A204.1 (cell line): ENCODE results near the gene CARD19.

Experiments used
- FAIRE-seq: peaks from 2 replicates; lab custom pipeline; 2012; peaks lifted over from hg19 to GRCh38; lab: Jason Lieb, UNC

The CARD19 gene, protein sequence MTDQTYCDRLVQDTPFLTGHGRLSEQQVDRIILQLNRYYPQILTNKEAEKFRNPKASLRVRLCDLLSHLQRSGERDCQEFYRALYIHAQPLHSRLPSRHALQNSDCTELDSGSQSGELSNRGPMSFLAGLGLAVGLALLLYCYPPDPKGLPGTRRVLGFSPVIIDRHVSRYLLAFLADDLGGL

DNA sequence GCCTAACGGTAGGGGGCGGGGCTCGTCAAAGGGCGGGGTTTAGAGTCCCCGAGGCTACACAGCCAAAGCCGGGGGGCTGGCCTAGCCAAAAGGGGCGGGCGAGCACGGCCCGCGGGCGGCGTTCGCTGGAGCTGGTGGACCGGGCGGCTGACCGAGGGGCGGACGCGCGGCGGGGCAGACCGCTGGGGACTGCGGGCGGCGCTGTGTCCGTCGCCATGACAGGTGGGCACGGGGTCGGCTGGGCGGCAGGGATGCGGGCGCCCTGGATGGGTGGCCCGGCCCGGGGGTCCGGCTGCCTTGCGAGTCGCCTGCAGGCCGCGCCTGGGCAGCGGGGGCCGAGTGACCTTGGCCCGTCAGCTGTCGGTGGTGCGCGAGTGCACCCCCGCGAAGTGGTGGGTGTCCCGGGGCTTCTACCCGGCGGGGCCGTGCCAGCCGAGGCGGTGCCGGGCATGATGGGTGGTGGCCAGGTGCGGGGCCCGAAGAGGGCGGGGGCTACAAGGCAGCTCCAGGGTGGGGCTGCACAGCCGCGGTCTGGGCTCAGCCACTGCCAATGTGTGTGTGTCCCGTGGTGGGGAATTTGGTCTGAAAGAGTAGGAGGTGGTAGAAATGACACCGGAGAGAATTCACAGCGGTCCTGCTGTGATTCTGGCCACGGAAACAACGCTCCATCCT lies at the start of gene CARD19:
Gene CARD19, plus strand, starts transcription at position 87 of the 672 bp plus-strand sequence. Its CDS starts 129 bp downstream, at position 216.
- no peak for FAIRE-seq

DNA sequence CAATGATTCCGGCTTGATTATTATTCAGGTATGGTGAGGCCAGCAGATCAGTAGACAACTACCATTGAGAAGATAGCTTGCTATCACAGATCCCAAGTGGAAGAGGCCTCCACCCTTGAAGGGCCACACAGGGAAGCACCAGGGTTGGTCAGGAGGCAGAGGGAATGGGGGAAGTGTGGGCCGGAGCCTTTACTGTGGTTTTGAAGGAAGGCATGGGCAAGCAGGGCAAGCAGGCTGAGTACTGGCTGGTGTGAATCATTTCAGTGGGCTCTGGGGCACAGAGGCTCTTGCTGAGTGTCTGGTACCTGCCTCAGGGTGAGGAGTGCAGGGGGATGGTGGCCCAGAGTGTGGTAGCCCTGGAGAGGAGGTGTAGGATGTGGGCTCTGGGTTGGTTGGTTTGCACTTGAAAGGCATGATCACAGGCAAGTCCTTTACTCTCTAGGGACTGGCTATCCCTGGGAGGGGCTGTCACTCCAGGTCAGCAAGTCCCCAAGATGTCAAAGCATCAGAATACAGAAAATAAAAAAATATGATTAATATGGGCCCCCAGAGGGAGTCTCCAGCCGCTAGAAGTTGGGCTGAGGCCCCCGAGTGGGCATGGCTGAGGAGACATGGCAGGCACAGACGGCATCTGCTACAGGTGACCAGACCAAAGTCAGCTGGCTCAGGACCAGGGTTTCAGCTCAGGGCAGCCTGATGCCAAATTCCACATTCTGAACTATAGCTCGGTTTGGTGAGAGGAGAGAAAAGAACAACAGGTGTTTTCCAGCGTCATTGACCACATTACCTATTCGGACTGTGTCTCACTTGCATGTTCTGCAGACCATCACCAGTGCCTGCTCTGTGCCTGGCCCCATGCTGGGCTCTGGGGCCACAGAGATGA lies 47.2 kb upstream of the CARD19 start:
- FAIRE-seq = no peak

DNA sequence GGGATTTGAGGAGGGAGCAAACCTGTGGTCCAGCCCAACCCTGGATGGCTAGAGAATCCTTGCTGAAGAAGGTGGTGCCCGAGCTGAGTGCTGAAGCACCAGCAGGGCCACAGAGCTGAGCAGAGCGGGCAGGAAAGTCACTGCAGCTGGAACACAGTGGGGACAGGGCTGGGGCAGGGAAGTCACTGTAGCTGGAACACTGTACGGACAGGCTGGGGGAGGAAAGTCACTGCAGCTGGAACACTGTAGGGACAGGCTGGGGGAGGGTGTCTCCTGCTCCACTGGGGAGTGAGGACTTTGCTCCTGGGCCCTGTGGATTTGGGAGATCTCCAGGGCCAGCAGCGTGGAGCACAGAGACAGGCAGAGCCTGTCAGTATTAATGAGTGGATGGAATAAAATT lies 46.5 kb upstream of the CARD19 start:
- no peak for FAIRE-seq

DNA sequence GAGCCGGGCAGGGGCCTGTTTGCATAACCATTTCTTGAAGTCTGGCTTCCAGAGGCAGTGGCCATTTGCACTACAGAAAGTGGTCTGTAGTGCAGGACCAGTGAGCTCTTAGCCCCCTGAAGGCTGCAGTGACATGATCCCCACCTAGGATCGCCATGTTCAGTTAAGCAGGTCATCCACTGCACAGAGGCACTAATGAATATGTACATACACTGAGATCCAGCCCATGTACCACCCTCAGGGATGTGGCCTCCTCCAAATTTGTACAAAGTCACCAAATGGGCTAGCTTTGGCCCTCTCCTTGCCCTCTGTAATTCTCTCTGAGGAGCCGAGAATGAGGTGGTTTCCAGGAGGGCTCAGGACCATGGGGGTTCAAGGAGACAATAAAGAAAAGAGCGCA lies 45.8 kb upstream of the CARD19 start:
- no peak for FAIRE-seq

DNA sequence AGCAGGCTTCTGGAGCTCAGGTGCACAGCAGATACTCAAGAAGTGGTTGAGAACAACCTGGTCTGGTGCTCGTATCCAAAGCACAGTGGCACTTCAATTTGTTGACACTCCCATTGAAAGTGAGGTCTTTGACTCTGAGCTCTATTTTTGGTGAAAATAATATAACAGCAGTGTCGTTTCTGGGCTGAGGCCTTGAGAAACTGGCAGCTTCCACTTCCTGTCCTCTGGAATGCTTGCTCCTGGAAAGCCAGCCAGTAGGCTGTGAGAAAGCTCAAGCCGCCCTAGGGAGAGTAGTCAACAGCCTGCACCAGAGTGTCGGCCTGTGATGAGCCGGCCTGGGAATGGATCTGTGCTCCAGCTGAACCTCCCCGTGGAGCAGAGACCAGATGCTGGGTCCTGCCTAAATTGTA lies 44.3 kb upstream of the CARD19 start:
- no peak for FAIRE-seq

DNA sequence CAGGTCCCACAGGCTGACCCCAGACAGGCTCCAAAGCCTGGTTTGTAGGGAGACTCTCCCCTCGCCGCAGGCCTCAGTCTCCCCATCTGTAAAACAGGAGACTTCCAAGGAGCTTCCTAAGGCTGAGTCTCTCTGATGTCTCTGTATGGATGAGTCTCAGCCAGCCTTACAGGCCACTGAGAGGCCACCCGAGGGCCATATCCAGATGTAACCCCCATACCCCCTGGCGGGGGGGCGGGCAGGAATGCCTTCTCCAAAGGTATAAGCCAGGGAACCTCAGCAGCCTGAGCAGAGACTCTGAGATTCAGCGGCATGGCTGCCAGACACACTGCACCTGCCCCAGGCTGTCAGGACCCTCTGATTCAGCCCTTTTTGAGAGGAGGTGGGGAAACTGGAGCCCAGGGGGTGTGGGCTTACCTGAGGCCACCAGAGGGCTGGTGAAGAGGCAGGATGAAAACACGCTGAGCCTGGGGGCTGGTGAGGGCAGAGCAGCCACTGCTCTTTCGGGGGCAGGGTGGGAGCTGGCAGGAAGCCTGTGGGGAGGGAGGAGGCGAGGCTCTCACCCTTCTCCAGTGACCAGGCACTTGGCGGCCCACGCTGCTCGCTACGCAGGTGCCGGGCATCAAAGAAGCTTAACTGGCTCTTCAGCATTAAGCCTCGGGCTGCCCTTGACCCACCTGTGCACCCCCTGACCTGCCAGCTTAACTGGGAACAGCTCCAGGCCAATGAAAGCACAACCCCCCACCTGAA lies 43.1 kb upstream of the CARD19 start:
- FAIRE-seq = no peak

DNA sequence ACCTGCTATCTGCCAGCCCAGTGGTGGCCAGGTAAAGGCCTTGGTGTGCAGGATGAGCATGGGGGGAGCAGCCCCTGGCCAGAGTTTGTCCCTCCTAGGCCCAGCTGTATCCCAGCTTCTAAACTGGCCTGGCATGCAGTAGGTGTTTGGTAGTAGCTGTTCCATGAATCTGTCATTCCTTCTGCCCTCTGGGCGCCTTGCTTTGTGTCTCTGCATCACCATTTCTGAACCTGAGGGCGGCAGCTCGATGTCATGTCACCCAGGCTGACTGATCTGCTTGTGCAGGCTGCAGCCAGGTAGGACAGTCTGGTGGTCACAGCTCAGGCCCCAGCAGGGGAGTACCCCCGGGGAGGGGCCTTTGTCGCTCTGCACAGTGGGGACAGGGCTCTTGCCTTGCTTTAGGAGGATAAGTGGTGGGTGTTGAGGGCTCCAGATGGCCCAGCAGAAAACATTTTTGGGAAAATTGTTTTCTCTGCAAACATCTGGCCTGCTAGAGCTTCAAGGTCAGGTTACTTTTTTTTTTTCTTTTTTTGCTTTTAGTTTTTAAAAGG lies 42.2 kb upstream of the CARD19 start:
- no peak for FAIRE-seq

DNA sequence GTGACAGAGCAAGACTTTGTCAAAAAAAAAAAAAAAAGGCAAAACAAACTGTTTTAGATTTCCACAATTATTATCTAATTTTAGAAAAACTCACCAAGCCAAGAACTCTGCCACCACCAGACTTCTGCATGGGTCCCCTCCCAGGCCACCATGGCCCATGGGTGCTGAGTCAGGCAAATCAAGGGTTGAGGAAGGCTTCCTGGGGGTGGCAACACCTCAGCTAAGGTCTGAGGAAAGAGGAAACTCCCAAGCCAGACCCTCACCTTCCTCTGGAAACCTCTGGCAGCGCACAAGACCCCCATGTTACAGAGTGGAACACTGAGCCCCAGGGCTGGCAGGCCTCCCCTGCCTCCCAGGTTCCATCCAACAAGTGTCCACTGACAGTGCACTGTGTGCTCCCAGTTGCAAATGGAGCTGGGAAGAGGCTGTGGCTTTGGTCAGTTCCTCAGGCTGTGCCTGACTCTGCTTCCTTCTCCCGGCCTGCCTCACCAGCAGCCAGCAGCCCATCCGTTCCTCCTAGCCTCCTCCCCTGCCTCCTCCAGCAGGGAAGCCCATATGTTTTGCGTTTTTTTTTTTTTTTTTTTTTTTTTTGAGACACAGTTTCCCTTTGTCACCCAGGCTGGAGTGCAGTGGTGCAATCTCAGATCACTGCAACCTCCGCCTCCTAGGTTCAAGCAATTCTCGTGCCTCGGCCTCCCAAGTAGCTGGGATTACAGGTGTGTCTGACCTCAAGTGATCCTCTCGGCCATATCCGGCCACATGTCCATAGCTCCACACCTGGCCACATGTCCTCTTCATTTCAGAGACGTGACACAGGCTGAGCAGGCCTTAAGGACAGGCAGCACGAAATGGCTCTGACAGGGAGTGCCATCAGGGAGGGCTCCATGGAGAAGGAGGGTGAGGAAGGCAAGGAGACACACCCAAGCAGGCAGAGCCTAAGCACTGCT lies 41.0 kb upstream of the CARD19 start:
- no peak for FAIRE-seq

DNA sequence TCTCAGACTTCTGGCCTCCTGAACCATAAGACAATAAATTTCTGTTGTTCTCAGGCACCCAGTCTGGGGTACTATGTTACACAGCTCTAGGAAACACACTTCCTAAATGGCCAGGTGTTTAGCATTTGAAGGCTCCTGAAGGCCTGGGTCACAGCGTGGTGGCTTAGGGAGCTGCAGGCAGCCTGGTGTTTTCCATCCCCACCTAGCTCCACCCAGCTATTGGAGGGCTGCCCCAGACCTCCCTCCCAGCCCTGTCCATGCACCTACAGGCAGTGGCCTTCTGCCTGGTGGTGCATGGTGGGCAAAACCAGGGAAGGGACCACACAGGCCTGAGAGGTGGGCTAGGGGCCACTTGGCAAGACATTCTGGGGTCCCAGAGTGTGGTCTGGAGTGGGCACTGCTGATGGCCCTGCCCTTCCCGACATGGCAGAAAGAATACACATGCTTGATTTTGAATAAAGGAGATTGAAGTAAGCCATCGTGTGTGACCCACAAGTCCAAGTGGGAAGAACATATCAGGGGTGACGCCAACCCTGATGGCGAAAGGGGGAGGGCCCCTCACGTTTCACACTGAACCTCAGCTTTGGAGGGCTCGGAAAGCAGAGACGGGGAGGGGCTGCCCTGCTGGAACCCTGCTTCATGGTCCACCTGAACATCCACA lies 38.8 kb upstream of the CARD19 start:
- FAIRE-seq = no peak

DNA sequence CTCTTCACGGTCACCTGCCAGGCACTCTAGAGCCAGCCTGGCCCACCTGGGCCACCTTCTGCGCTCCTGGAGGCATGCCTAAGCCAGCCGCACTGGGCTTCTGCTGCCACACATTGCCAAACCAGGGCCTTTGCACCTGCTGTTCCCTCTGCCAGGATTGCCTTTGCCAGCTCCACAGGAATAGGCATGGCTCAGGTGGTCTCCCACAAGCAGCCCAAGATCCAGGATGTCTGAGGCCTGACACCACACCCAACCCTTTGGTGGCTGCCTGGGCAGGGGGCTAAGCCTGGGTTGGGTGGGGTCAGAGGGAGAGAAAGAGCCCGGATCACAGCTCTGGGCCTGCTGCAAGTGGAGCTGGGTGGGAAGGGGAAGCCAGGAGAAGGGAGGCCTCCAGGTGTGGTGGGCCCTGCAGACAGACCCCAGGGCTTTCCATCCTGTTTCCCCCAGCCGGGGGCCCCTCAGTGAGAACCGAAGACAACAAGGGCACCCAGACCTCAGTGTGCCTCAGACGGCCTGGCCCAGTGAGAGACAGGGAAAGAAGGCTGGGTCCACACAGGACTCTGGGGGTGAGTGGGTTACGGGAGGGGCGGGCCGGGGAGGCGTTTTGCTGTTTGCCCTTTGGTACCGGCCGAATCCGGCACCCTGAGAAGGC lies 38.2 kb upstream of the CARD19 start:
- no peak for FAIRE-seq

DNA sequence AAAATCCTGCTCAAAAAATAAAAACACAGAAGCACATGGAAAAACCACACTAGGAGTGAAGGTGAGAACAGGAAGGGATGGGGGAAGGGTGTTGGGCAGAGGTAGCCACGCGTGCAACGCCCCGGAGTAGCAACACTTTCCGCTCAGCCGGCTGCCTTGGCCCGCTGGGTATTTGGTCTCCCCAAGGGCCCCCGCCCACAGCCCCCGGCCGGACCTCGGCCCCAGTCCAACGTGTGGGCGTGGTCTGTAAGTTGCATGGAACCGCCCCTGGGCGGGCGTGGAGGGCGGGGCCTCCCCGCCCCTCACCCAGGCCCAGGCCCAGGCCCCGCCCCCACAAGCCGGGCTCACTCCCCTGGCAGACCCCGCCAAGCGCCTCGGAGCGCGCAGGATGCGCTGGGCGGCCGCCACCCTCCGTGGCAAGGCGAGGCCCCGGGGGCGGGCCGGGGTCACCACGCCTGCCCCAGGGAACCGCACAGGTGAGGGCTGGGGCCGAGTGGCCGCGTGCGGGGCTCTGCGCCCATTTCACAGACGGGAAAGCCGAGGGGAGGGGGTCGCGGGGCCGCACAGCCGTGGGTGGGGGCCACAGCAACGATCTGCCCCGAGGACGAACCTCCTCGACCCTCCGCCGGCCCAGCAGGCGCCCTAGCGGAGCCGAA lies 37.5 kb upstream of the CARD19 start, which contains the start of gene SUSD3:
Gene SUSD3, plus strand, starts transcription at position 347 of the 656 bp plus-strand sequence. Its CDS starts 42 bp downstream, at position 389.
- FAIRE-seq = no peak

DNA sequence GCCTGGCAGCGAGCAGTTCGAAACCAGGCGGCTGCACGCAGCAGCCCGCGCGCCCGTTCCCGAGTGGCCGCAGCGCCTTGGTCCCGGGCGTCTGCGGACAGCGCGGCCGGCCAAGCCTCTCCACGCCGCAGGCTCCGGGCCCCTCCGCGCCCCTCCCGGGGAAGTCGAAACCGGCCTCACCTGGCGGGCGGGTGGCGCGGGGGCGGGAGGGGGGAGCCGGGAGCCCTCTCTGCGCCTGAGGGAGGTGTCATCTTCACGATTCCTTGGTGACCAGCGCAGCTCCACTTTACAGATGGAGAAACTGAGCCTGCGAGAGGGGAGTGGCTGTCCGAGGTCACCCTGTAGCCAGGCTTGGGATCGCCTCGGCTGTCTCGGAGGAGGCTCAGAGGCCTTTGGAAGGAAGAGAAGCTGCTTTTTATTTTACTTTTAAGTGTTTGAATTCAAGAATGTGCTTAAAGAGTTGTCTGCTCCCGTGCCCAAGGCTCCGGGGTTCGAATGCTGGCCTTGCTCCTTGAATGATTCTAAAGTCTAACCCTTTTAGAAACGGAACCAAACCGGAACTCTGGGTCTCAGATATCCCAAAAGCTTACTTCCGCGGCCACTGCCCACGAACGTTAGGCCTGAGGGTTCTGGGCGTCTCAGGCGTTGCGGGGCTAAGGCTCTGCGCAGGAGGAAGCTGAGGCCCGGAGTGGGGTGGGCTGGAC lies 36.9 kb upstream of the CARD19 start:
- FAIRE-seq = no peak

DNA sequence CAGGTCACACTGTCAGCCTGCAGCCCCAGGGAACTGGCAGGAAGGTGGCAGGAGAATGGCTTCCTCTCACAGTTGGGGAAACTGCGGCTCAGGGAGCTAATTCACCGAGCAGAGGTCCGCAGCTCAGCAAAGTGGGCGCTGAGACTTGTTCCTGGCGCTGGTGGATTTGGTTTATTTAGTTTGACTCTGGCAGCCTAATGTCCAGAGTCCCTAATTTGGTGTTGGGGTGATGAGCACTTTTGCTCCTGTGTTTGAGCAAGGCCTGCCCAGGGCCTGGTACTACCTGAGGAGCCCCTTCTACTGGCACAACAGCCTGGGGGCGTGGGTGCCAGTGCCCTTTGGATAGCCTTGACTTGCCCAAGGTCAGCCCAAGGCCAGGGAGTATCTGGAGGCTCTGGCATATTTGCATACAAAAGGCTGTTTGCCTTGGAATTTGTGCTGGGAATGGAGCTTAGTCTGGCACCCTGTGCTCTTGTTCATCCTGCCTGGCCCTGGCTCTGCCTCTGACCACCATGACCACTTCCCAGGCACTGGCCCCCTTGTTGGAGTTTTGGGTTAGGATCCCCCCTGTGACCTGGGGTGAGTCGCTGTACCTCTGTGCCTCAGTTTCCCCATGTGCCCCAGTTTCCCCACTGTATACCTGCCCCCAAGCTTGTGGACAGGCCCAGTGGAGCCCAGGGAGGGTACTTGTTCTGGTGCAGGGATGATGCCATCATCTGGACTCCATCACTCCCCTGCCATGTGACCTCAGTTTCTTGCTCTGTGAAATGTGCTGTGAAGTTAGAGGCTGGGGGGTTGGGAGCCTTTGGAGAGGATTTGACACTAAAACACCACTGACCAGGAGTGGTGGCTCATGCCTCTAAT lies 36.1 kb upstream of the CARD19 start:
- FAIRE-seq = no peak

DNA sequence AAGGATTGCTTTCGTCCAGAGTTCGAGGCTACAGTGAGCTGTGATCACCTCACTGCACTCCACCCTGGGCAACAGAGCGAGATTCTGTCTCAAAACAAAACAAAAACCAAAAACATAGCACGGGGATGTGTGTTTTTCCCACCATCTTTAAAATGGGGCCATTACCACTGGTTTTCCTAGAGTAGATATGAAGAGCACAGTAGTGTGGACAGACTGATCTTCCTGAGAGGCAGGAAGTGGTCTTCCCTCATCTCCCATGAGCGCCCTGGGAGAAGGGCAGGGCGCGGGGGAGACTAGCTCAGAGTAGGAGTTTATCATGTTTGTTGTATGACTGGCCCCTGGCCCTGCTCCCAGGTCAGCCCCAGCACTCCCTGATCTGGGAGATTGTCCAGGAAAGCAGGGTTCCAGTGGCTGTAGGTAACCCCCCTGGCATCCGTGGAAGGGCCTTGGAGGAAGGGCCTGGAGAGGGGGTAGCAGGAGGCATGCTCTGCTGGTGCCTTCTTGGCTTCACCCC lies 35.2 kb upstream of the CARD19 start:
- FAIRE-seq = no peak

DNA sequence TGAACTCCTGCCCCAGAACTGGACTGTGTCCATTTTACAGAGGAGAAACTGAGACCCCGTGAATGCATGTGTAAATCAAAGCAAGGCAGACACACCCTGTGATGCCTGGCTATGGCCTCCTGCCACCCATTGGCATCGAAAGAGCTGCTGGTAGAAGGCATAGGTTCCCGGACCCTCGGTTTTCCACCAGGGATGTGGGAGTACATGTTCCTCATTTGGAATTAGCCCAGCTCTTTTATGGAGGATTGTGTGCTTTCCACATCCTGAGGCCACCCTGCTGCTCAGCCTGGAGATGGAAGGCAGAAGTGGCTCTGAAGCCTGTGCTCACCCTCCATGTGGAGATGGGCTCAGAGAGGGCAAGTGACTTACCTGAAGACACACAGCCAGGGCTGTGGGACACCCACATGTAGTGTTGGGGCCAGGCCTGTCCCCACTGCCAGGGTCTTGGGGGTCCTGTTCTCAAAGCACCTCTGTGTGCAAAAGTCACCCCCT lies 34.7 kb upstream of the CARD19 start:
- FAIRE-seq = no peak

DNA sequence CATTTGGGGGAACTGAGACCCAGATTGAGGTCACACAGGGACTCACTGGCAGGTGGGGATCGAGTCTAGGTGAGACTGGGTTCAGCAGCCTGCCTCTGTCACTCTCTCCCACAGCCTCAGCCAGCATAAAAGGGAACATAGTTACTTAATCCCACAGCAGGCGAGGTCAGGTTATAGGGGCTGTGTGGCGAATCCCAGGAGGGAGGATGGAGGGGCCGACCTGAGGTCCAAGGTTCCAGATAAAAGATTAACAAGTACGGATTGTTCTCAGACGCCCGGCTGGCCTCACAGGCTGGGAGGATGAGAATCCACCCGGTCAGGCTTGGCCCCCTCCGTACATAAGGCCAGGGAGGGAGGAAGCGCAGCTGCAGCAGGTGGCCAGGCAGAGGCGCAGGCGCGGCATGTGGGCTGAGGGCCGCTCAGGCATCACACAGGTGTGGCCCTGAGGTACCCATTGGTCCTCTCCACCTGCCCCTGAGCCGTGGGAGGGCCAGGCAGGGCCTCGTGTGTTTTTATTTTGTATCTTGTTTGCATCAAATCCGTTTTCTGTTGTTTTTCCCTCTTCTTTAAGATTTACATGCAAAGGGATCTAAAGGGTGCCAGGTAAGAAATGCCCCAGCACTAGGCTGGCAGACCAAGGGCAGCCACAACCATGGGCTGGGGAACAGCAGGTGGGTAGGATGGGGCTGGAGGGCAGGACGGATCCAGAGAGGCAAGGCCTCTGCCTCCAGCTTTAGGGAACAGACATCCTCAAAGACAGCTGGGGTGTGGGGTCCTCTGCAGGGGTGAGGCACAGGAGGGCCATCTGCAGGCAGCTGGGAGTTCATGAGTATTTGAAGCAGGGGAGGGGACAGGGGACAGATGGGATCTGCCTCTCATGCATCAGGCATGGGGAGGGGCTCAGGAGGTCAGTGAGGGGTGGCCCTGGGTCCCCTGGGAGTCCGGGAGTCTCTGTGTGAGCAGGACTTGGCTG lies 33.9 kb upstream of the CARD19 start:
- FAIRE-seq = no peak
